ENCODE data around the gene CCDC38. TPM values are rescaled to one million over a fixed set of nuclear protein-coding genes. Genes with fewer than 3 reads are reported as not detected.

The CCDC38 gene
- total RNA-seq, 1 experiment from 2014 or later = 0.26 TPM

- no peaks in the 10 kb centered on the region for H3K27me3 ChIP-seq (replicated peaks; ENCODE audit: insufficient read depth, low read depth, low read length, poor library complexity)
- peaks cover 16% of the 10 kb centered on the region for H3K4me1 ChIP-seq (ENCODE audit: insufficient read depth, low read length, poor library complexity, severe bottlenecking)
- CTCF ChIA-PET = no interaction called here
- DNase-seq (ENCODE audit: low spot score) = no peak
- POLR2A ChIA-PET (ENCODE audit: low non-redundant PET) = no interaction called here
- no peak for TF ChIP-seq EZH2 (IDR thresholded peaks at IDR 0.05; ENCODE audit: borderline replicate concordance, low read depth, low read length, poor library complexity, severe bottlenecking)
- TF ChIP-seq, protein P1, sequence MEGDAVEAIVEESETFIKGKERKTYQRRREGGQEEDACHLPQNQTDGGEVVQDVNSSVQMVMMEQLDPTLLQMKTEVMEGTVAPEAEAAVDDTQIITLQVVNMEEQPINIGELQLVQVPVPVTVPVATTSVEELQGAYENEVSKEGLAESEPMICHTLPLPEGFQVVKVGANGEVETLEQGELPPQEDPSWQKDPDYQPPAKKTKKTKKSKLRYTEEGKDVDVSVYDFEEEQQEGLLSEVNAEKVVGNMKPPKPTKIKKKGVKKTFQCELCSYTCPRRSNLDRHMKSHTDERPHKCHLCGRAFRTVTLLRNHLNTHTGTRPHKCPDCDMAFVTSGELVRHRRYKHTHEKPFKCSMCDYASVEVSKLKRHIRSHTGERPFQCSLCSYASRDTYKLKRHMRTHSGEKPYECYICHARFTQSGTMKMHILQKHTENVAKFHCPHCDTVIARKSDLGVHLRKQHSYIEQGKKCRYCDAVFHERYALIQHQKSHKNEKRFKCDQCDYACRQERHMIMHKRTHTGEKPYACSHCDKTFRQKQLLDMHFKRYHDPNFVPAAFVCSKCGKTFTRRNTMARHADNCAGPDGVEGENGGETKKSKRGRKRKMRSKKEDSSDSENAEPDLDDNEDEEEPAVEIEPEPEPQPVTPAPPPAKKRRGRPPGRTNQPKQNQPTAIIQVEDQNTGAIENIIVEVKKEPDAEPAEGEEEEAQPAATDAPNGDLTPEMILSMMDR (conservative IDR thresholded peaks at IDR 0.05; ENCODE audit: low read depth, low read length) = no peak
- intact Hi-C loops (cut with micrococcal nuclease; ENCODE audit: unreplicated experiment) = no loop called here
- no peaks in the 10 kb centered on the region for H3K36me3 ChIP-seq (ENCODE audit: insufficient read depth, low read length, poor library complexity, severe bottlenecking)
- H3K4me3 ChIP-seq (ENCODE audit: low read depth, low read length, poor library complexity, severe bottlenecking) = no peak overlapping the region
- no TSS peak for BruUV-seq (replicated peaks)
- H3K27ac ChIP-seq (ENCODE audit: low read depth, low read length, poor library complexity, severe bottlenecking) = no peak overlapping the region
- H3K9me3 ChIP-seq (ENCODE audit: low read depth, low read length, poor library complexity, severe bottlenecking) = no peaks in the 10 kb centered on the region
These were observed 46.3 kb upstream of the CCDC38 start for GRCh38 chr12:95988506-95989275.

GRCh38 chr12:95986635-95987570, 44.5 kb upstream of the CCDC38 start:
- no peaks in the 10 kb centered on the region for H3K27me3 ChIP-seq (replicated peaks; ENCODE audit: insufficient read depth, low read depth, low read length, poor library complexity)
- DNase-seq (ENCODE audit: low spot score) = no peak
- CTCF ChIA-PET = no interaction called here
- intact Hi-C loops (cut with micrococcal nuclease; ENCODE audit: unreplicated experiment) = no loop called here
- BruUV-seq (replicated peaks) = no TSS peak
- POLR2A ChIA-PET (ENCODE audit: low non-redundant PET) = no interaction called here
- no peaks in the 10 kb centered on the region for H3K36me3 ChIP-seq (ENCODE audit: insufficient read depth, low read length, poor library complexity, severe bottlenecking)
- TF ChIP-seq, protein P1 (conservative IDR thresholded peaks at IDR 0.05; ENCODE audit: low read depth, low read length) = no peak
- TF ChIP-seq EZH2 (IDR thresholded peaks at IDR 0.05; ENCODE audit: borderline replicate concordance, low read depth, low read length, poor library complexity, severe bottlenecking) = no peak
- no peaks in the 10 kb centered on the region for H3K9me3 ChIP-seq (ENCODE audit: low read depth, low read length, poor library complexity, severe bottlenecking)
- H3K27ac ChIP-seq (ENCODE audit: low read depth, low read length, poor library complexity, severe bottlenecking) = no peak overlapping the region
- peaks cover 16% of the 10 kb centered on the region for H3K4me1 ChIP-seq (ENCODE audit: insufficient read depth, low read length, poor library complexity, severe bottlenecking)
- H3K4me3 ChIP-seq (ENCODE audit: low read depth, low read length, poor library complexity, severe bottlenecking) = no peak overlapping the region

DNA sequence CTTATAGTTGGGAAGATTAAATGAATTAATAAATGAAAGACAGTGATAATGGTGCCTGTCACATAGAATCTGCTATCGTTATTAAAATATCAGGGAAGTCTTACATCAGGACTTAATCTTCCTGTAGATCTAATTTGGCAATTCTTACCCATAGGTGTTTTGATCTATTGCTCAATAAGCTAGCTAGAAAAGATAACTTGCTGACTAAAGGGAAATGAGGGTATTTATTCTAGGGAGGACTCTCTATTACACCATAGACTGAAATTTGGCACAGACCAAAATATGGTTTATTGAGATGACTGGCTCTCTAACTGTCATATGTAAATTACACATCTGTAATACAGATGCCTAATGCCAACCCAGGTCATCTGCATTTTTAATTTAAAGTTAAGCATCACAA, 42.3 kb upstream of the CCDC38 start:
- H3K9me3 ChIP-seq (ENCODE audit: low read depth, low read length, poor library complexity, severe bottlenecking) = no peaks in the 10 kb centered on the region
- TF ChIP-seq EZH2 (IDR thresholded peaks at IDR 0.05; ENCODE audit: borderline replicate concordance, low read depth, low read length, poor library complexity, severe bottlenecking) = no peak
- TF ChIP-seq, protein P1 (conservative IDR thresholded peaks at IDR 0.05; ENCODE audit: low read depth, low read length) = no peak
- H3K4me3 ChIP-seq (ENCODE audit: low read depth, low read length, poor library complexity, severe bottlenecking) = no peak overlapping the region
- CTCF ChIA-PET = no interaction called here
- no peaks in the 10 kb centered on the region for H3K36me3 ChIP-seq (ENCODE audit: insufficient read depth, low read length, poor library complexity, severe bottlenecking)
- no peaks in the 10 kb centered on the region for H3K27me3 ChIP-seq (replicated peaks; ENCODE audit: insufficient read depth, low read depth, low read length, poor library complexity)
- H3K27ac ChIP-seq (ENCODE audit: low read depth, low read length, poor library complexity, severe bottlenecking) = no peak overlapping the region
- BruUV-seq (replicated peaks) = no TSS peak
- POLR2A ChIA-PET (ENCODE audit: low non-redundant PET) = no interaction called here
- intact Hi-C loops (cut with micrococcal nuclease; ENCODE audit: unreplicated experiment) = no loop called here
- DNase-seq (ENCODE audit: low spot score) = no peak
- peaks cover 11% of the 10 kb centered on the region for H3K4me1 ChIP-seq (ENCODE audit: insufficient read depth, low read length, poor library complexity, severe bottlenecking)
